ACC112 (cell line): ENCODE results near the gene MRPL43.
"Not testable (repeated sequence)": the region's sequence is repeated elsewhere in the genome, so short reads cannot be mapped to it uniquely, and the experiment has no call there.

Experiments used
- H2AFZ ChIP-seq: fragments of 200-600 bp; sonication (generic); one replicate; pipeline ENCODE4 v1.6.0; 2017; ENCODE audit warnings: antibody characterized with exemption, low read length; ENCODE audit not compliant: unreplicated experiment
- H3K27ac ChIP-seq: fragments of 200-600 bp; sonication (generic); 2 replicates; pipeline ENCODE4 v1.5.1; 2014; ENCODE audit warnings: low read depth, mild to moderate bottlenecking, antibody characterized with exemption, low read length, moderate library complexity
- H3K27me3 ChIP-seq: fragments of 200-600 bp; sonication (generic); 2 replicates; pipeline ENCODE4 v1.6.1; 2014; ENCODE audit warnings: mild to moderate bottlenecking, antibody characterized with exemption, low read length, moderate library complexity, mixed read lengths; ENCODE audit not compliant: insufficient read depth
- H3K36me3 ChIP-seq: fragments of 200-600 bp; sonication (generic); 2 replicates; pipeline ENCODE4 v1.6.1; 2016; ENCODE audit warnings: mild to moderate bottlenecking, antibody characterized with exemption, low read length, moderate library complexity, mixed read lengths; ENCODE audit not compliant: insufficient read depth
- H3K4me1 ChIP-seq: fragments of 200-600 bp; sonication (generic); one replicate; pipeline ENCODE4 v1.6.1; 2016; ENCODE audit warnings: low read length, mixed read lengths; ENCODE audit not compliant: insufficient read depth, unreplicated experiment, control insufficient read depth
- H3K4me3 ChIP-seq: fragments of 200-600 bp; sonication (generic); 2 replicates; pipeline ENCODE4 v1.5.1; 2014; ENCODE audit warnings: mild to moderate bottlenecking, low read depth, low read length
- H3K79me2 ChIP-seq: fragments of 200-600 bp; sonication (generic); one replicate; pipeline ENCODE4 v1.6.0; 2016; ENCODE audit warnings: low read length; ENCODE audit not compliant: control insufficient read depth, unreplicated experiment, insufficient read depth

MRPL43 gene

DNA sequence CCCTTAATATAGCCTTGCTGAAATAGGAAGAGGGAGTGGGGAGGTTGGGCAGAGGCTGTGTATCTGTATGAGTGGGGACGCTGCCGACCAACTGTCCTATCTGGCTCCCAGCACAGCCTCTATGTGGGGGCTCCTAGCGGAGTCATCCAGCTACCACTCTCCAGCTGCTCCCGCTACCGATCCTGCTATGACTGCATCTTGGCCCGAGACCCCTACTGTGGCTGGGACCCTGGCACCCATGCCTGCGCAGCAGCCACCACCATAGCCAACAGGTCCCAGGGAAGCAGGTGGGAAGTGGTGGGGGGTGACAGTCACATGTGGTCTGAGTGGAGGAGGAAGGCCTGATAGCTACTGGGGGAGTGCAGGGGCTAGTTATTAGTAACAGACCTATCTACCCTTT, 6.6 kb downstream of the MRPL43 start:
- Histone ChIP-seq H3K79me2 (no peaks in the 10 kb centered on the region), H3K36me3 (no peaks in the 10 kb centered on the region), H3K27ac (no peak overlapping the region), H3K4me3 (no peak overlapping the region), H2AFZ (no peak overlapping the region), H3K4me1 (no peaks in the 10 kb centered on the region), H3K27me3 (no peaks in the 10 kb centered on the region)

DNA sequence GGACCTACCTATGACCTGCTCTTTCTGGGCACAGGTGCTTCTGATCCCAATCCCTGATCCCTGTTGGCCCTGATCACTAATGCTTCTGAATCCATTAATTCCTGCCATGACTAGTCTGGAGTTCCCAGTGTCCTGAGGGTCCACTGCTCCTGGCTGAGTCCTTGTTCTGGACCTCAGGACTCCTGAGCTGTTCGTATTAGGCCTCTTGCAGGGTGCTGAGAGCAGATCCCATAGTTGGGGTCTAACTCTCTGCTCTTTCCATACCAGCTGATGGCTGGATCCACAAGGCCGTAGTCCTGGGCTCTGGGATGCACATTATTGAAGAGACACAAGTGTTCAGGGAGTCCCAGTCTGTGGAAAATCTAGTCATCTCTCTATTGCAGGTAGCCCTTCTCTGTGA, 7.0 kb downstream of the MRPL43 start:
- no peak overlapping the region for H3K27ac ChIP-seq
- H3K27me3 ChIP-seq, result no peaks in the 10 kb centered on the region
- H3K79me2 ChIP-seq, result no peaks in the 10 kb centered on the region
- H2AFZ ChIP-seq, result no peak overlapping the region
- H3K36me3 ChIP-seq, result no peaks in the 10 kb centered on the region
- no peaks in the 10 kb centered on the region for H3K4me1 ChIP-seq
- no peak overlapping the region for H3K4me3 ChIP-seq

DNA sequence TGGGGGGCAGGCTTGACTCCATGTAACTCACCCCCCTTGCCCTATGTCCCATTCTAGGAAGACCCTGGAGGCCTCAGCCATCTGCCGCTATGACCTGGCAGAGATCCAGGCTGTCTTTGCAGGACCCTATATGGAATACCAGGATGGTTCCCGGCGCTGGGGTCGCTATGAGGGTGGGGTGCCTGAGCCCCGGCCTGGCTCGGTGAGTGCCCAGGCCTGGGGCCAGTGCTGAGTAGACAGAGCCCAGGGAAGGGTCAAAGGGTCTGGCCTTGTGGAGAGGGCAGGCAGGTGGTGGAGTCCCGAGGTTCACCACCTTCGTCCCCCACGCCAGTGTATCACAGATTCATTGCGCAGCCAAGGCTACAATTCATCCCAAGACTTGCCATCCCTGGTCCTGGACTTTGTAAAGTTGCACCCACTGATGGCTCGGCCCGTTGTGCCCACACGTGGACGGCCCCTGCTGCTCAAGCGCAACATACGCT, 7.5 kb downstream of the MRPL43 start:
- Histone ChIP-seq H3K36me3 (no peaks in the 10 kb centered on the region), H3K4me1 (no peaks in the 10 kb centered on the region), H3K27me3 (no peaks in the 10 kb centered on the region)

DNA sequence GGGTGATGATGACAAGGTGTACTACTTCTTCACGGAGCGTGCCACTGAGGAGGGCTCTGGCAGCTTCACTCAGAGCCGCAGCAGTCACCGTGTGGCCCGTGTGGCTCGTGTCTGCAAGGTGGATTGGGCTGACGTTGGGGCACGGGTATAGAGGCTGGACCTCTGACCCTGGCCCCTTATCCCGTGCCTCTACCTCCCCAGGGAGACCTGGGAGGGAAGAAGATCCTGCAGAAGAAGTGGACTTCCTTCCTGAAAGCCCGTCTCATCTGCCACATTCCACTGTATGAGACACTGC, 8.4 kb downstream of the MRPL43 start:
- Histone ChIP-seq H2AFZ (no peak overlapping the region), H3K27me3 (no peaks in the 10 kb centered on the region), H3K79me2 (no peaks in the 10 kb centered on the region), H3K4me1 (no peaks in the 10 kb centered on the region), H3K27ac (no peak overlapping the region), H3K4me3 (no peak overlapping the region), H3K36me3 (no peaks in the 10 kb centered on the region)

More for the DNA sequence above, 7.5 kb downstream of the MRPL43 start:
- Histone ChIP-seq H3K79me2 (no peaks in the 10 kb centered on the region), H3K27ac (no peak overlapping the region), H2AFZ (no peak overlapping the region), H3K4me3 (no peak overlapping the region)

DNA sequence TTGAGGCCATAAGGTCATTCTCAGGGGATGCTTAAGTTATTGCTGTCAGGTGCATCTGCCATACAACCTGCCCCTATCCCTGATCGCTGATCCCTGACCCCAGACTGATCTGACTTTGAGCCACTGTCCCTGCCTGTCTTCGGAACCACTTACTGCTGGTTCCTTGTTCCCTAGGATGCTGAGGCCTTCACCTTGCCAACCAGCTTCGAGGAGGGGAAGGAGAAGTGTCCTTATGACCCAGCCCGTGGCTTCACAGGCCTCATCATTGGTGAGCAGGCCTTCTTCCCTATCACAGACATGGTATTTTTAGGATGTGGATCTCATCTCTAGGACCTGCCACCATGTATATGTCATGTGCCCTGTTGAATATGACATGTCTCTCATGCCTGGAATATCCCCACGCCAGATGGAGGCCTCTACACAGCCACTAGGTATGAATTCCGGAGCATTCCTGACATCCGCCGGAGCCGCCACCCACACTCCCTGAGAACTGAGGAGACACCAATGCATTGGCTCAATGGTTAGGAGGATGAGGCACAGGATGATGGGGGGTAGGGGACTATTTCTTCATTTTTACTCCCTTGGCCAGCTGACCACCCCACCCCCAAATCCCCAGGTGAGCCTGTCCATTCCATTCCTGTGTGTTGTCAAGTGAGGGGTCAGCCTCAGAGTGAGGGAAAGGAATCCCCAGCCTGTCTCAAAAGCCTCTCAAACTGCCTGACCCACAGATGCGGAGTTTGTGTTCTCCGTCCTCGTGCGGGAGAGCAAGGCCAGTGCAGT, 9.0 kb downstream of the MRPL43 start:
- H3K79me2 ChIP-seq, result no peaks in the 10 kb centered on the region
- no peak overlapping the region for H2AFZ ChIP-seq
- H3K36me3 ChIP-seq, result no peaks in the 10 kb centered on the region
- H3K27ac ChIP-seq, result no peak overlapping the region
- no peaks in the 10 kb centered on the region for H3K27me3 ChIP-seq
- H3K4me1 ChIP-seq, result no peaks in the 10 kb centered on the region
- no peak overlapping the region for H3K4me3 ChIP-seq

DNA sequence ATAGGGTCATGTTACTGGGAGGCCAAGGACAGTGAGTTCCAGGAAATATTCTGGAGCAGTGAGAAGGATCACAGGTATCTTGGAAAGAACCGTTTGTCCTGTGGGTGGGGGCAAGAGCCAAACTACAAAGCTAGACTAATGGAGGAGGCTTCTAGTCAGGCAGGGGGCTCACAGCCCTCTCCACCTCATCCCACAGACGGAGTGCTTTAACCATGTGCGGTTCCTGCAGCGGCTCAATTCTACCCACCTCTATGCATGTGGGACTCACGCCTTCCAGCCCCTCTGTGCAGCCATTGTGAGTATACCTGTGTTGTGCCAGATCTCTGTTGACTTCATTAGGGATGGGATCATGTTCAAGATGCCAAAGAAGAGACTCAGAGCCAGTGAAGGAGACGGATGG, 9.9 kb downstream of the MRPL43 start:
- H3K36me3 ChIP-seq, result no peaks in the 10 kb centered on the region
- H3K4me1 ChIP-seq, result no peaks in the 10 kb centered on the region
- H3K27ac ChIP-seq, result no peak overlapping the region
- no peaks in the 10 kb centered on the region for H3K27me3 ChIP-seq
- H3K79me2 ChIP-seq, result no peaks in the 10 kb centered on the region
- no peak overlapping the region for H3K4me3 ChIP-seq
- H2AFZ ChIP-seq, result no peak overlapping the region

DNA sequence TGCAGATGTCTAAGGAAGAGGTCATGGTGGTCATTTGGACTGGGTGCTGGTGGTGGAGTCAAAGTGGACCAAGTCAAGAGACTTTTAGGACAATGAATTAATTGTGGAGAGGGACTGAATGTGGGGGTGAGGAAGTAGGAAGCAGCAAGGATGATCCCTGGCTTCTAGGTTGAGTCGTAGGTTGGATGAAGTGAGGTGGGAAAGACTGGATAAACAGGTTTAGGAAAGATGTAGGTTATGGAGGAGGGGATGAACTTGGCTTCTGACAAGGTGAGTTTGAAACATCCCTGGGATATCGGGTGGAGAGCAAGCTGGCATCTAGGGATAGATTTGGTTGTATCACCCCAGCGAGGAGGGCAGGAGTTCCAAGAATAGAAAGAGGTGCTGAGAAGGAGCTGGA, 10.4 kb downstream of the MRPL43 start:
- no peaks in the 10 kb centered on the region for H3K27me3 ChIP-seq
- H3K79me2 ChIP-seq, result no peaks in the 10 kb centered on the region
- H3K36me3 ChIP-seq, result no peaks in the 10 kb centered on the region
- no peak overlapping the region for H3K27ac ChIP-seq
- no peak overlapping the region for H3K4me3 ChIP-seq
- H3K4me1 ChIP-seq, result no peaks in the 10 kb centered on the region
- H2AFZ ChIP-seq, result no peak overlapping the region

DNA sequence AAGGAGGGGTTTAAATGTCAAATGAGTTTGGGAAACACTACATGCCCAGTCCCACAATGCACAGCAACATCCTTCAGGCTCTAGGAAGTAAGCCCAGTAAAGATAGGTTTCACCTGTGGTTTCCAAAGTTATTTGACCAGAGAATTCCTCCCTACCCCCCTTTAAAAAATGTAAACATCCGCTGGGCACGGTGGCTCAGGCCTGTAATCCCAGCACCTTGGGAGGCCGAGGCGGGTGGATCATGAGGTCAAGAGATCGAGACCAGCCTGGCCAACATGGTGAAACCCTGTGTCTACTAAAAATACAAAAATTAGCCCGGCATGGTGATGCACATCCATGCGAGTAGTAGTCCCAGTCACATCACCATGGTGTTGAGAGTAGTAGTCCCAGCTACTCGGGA, 11.9 kb downstream of the MRPL43 start:
- H3K4me3 ChIP-seq, H3K36me3 ChIP-seq, H3K79me2 ChIP-seq, H3K4me1 ChIP-seq, H3K27me3 ChIP-seq, H2AFZ ChIP-seq, H3K27ac ChIP-seq: not testable (repeated sequence)

DNA sequence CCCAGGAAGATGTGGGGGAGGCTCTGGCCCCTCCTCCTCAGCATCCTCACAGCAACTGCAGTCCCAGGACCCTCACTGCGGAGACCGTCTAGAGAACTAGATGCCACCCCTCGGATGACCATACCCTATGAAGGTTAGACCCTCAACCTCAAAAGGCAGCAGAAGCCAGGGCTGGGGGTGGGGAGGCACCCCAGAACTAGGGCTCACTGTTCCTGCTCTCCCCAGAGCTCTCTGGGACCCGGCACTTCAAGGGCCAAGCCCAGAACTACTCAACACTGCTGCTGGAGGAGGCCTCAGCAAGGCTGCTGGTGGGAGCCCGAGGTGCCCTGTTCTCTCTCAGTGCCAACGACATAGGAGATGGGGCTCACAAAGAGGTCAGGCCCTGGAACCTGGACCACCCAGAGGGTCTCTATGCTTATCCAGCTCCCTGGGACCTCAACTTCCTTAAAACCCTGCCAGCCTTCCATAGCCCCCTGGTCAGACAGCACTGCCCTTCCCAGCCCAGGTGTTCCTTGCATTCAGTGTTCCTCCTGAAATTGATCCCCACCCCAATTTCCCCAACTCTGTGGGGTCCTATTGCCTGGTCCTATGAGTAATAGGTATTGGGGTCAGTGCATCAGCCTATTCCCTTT, 14.3 kb downstream of the MRPL43 start:
- no peak overlapping the region for H2AFZ ChIP-seq
- no peaks in the 10 kb centered on the region for H3K79me2 ChIP-seq
- peaks cover 3% of the 10 kb centered on the region for H3K4me1 ChIP-seq
- H3K4me3 ChIP-seq, result no peak overlapping the region
- H3K36me3 ChIP-seq, result no peaks in the 10 kb centered on the region
- no peaks in the 10 kb centered on the region for H3K27me3 ChIP-seq
- no peak overlapping the region for H3K27ac ChIP-seq

DNA sequence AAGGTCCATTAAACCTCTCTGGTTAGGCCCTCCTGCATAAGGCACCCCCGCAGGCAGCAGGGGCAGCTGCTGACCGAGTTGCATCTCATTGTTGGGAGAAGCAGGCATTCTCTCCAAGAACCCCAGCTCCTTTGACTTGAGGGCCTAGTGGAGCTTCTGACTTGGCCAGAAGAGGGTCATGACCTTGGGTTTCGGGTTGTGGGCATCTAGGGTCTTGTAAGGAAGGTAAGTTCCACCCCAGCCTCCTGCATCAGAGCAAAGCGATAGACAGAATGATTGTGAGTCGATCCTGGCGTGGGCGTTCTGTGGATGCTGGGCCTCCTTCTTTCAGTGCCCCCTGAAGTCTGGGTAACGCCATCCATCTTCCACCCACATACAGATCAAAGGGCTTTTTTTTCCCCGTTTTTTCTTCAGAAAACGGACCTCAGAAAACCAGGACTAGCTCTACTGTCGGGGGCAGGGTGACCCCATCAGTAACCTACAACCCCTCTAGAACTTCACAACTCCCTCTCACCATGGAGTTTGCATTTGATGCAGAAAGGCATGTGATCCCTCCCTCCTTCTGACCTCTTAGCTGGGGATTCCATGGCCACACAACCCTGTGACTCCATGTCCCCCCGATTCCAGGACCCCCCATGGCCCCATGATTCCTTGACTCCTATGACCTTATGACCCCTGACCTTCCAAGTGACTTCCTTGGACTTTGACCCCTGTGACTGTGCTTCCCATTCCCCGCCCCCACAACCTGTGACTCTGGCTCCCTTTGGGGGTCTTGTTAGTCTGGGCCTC, 15.0 kb downstream of the MRPL43 start:
- no peaks in the 10 kb centered on the region for H3K79me2 ChIP-seq
- H2AFZ ChIP-seq, result no peak overlapping the region
- H3K27me3 ChIP-seq, result no peaks in the 10 kb centered on the region
- no peak overlapping the region for H3K4me3 ChIP-seq
- H3K4me1 ChIP-seq, result peaks cover 3% of the 10 kb centered on the region
- H3K27ac ChIP-seq, result no peak overlapping the region
- no peaks in the 10 kb centered on the region for H3K36me3 ChIP-seq
